ENCODE data around the gene HDAC9.

- TF ChIP-seq ZNF274 (IDR thresholded peaks at IDR 0.05; ENCODE audit: low read depth, low read length) (no peak), YY1 (IDR thresholded peaks at IDR 0.05; ENCODE audit: insufficient read depth, insufficient read length) (no peak)
Measured at GRCh38 chr7:18889436-18889835, 393.9 kb downstream of the HDAC9 start.
